Measurements from ENCODE around the gene KY.

DNA sequence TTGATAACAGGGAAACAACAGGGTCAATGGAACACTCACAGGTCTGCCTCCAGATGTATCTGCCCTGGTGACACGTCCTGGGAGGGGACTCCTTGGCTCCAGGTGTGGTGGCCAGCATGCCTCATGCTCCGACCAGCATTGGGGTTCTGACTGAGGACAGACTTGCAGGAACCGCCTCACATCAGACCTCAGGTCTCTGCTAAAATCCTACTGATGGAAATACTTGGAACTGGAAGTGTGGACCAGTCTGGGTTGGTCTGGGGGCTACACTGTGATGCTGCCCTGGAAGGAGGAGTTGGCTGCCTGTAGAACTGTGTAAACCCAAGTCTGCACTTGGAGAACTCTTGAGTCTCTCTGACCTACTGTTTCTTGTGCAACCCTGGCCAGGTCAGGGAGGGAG is 17.1 kb upstream of the KY start:
- TF ChIP-seq, protein P1, sequence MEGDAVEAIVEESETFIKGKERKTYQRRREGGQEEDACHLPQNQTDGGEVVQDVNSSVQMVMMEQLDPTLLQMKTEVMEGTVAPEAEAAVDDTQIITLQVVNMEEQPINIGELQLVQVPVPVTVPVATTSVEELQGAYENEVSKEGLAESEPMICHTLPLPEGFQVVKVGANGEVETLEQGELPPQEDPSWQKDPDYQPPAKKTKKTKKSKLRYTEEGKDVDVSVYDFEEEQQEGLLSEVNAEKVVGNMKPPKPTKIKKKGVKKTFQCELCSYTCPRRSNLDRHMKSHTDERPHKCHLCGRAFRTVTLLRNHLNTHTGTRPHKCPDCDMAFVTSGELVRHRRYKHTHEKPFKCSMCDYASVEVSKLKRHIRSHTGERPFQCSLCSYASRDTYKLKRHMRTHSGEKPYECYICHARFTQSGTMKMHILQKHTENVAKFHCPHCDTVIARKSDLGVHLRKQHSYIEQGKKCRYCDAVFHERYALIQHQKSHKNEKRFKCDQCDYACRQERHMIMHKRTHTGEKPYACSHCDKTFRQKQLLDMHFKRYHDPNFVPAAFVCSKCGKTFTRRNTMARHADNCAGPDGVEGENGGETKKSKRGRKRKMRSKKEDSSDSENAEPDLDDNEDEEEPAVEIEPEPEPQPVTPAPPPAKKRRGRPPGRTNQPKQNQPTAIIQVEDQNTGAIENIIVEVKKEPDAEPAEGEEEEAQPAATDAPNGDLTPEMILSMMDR (IDR thresholded peaks at IDR 0.05 in 4 of 5, conservative IDR thresholded peaks at IDR 0.05 in 1 of 5) = no peak
- no peak for TF ChIP-seq POLR2A (IDR thresholded peaks at IDR 0.05)

Data from gastrocnemius medialis (tissue), 4 donors.